Naive thymus-derived CD8-positive, alpha-beta T cell (primary cell): ENCODE measurements around the gene DTX2. TPM values are rescaled to one million over a fixed set of nuclear protein-coding genes. Genes with fewer than 3 reads are reported as not detected.
"Not testable (repeated sequence)": the region's sequence is repeated elsewhere in the genome, so short reads cannot be mapped to it uniquely, and the experiment has no call there.

Experiments used
- ATAC-seq, 2 donors: fragments of 150-1000 bp; cut with Tn5 transposase in 1 of 2; sonication (Bioruptor Pico), chemical (Tn5 transposase) in 1 of 2; 1 replicate in 1 of 2; 2 replicates in 1 of 2; pipeline ENCODE4 v1.10.0; 2021; ENCODE audit warnings: mild to moderate bottlenecking in 2 of 2, moderate library complexity in 2 of 2
- POLR2A ChIA-PET: fragments of 350-600 bp; sonication (Branson Sonifier 250); formaldehyde crosslinking; loops from one replicate; lab custom pipeline; 2021; ENCODE audit warnings: antibody characterized with exemption; lab: Charles Lee
- DNase-seq, 10 donors: peaks; one replicate each; pipeline versions ENCODE4 v3.0.0 to v3.0.0-alpha.2; 2020 to 2022
- H3K27ac Mint-ChIP-seq, 10 donors: one replicate each; pipeline ENCODE4 v1.8.0; 2020 to 2022; ENCODE audit warnings: mild to moderate bottlenecking in 10 of 10, mixed read lengths in 10 of 10, moderate library complexity in 4 of 10, inconsistent platforms in 1 of 10
- H3K27me3 Mint-ChIP-seq, 5 donors: one replicate each; pipeline ENCODE4 v1.8.0; 2021 to 2022; ENCODE audit warnings: mixed read lengths in 5 of 5
- H3K36me3 Mint-ChIP-seq, 3 donors: one replicate each; pipeline ENCODE4 v1.8.0; 2020 to 2022; ENCODE audit warnings: mixed read lengths in 3 of 3, mild to moderate bottlenecking in 2 of 3, inconsistent platforms in 1 of 3
- H3K4me1 Mint-ChIP-seq, 4 donors: one replicate each; pipeline ENCODE4 v1.8.0; 2021 to 2022; ENCODE audit warnings: mixed read lengths in 4 of 4
- H3K4me3 Mint-ChIP-seq, 10 donors: one replicate each; pipeline ENCODE4 v1.8.0; 2020 to 2022; ENCODE audit warnings: mild to moderate bottlenecking in 10 of 10, mixed read lengths in 10 of 10, moderate library complexity in 6 of 10, inconsistent platforms in 1 of 10
- H3K9me3 Mint-ChIP-seq, 9 donors: one replicate each; pipeline ENCODE4 v1.8.0; 2020 to 2022; ENCODE audit warnings: mixed read lengths in 9 of 9, mild to moderate bottlenecking in 3 of 9, inconsistent platforms in 1 of 9, moderate library complexity in 1 of 9
- polyA plus RNA-seq, 3 donors: library from polyadenylated mRNA; unstranded; fragments of 300-500 nt; fragmentation: Illumina TruSeq; gene quantifications; one replicate each; pipeline ENCODE4 v1.2.3, GENCODE V29; 2021
- total RNA-seq, 8 experiments: library from RNA in 2 of 8; stranded (reverse) in 2 of 8; gene quantifications; one replicate each; pipeline ENCODE4 v1.2.3 and lab custom pipeline; 2021 to 2026

Gene DTX2
- total and polyA plus RNA-seq, 5 experiments from 2014 or later: 6.6 to 43.7 (median 13.5) TPM

DNA sequence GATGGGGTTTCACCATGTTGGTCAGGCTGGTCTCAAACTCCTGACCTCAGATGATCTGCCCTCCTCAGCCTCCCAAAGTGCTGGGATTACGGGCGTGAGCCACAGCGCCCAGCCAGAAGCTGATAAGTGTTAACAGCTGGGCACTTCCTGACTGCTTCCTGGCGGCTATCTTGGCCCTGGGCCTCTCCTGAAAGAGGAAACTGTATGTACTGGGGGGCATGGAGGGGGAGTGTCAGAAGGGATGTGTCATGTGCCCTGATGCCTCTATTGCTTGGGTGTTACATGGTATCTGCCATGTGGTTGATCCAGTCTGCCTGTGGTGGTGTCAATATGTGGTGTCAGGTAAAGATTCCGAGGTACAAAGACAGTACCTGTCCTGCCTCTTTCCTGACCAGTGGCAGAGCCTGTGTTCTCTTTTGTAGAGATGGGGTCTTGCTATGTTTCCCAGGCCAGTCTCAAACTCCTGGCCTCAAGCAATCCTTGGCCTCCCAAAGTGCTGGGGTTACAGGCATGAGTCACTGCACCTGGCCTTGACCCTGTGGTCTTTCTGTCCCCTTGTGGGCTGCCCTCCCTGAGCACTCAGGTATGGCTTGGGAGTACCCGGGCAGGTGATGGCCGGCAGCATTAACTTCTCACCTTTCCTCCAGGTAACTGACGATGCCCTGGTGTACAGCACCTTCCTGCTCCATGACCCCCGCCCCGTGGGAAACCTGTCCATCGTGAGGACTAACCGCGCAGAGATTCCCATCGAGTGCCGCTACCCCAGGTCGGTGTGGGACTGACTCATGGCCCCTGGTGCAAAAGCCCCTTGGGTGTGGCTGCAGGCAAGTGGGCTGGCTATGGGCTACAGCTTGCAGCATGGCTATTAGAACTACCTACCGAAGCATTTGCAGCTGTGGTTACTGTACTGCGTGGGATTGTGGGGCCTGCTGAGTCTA, 32.4 kb upstream of the DTX2 start:
- H3K4me3 Mint-ChIP-seq: no peak overlapping the region
- H3K4me1 Mint-ChIP-seq: peaks cover 0 to 6% (median 2%) of the 10 kb centered on the region in 4 donors
- ATAC-seq (no peak), DNase-seq (peak in 1 of 10 donors; percentile 6)
- H3K9me3 Mint-ChIP-seq: no peaks in the 10 kb centered on the region
- peaks cover 0 to 3% (median 0%) of the 10 kb centered on the region in 5 donors for H3K27me3 Mint-ChIP-seq
- peaks cover 0 to 3% (median 2%) of the 10 kb centered on the region in 3 donors for H3K36me3 Mint-ChIP-seq
- peak overlapping the region in 1 of 10 donors; percentile 66 for H3K27ac Mint-ChIP-seq
- POLR2A ChIA-PET: no interaction called here

DNA sequence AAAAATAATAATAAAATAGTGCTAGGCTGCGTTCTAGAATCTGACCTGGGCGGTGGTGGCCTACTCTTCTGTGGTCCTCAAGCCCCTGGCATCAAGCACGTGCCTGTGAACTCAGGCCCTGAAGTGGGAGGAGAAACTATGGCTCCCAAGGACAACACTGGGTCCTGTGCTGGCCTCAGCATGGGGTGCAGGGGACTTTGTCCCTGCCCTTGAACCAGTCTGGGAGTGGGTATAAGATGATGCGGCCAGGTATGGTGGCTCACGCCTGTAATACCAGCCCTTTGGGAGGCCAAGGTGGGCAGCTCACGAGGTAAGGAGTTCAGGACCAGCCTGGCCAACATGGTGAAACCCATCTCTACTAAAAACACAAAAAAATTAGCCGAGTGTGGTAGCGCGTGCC, 31.3 kb upstream of the DTX2 start:
- H3K9me3 Mint-ChIP-seq: no peaks in the 10 kb centered on the region
- peaks cover 0 to 7% (median 3%) of the 10 kb centered on the region in 3 donors for H3K36me3 Mint-ChIP-seq
- no peak overlapping the region for H3K4me3 Mint-ChIP-seq
- ATAC-seq: no peak
- H3K27ac Mint-ChIP-seq: no peak overlapping the region
- H3K27me3 Mint-ChIP-seq: peaks cover 0 to 2% (median 0%) of the 10 kb centered on the region in 5 donors
- DNase-seq: no peak
- peaks cover 0 to under 1% (median 0%) of the 10 kb centered on the region in 4 donors for H3K4me1 Mint-ChIP-seq
- POLR2A ChIA-PET: no interaction called here

DNA sequence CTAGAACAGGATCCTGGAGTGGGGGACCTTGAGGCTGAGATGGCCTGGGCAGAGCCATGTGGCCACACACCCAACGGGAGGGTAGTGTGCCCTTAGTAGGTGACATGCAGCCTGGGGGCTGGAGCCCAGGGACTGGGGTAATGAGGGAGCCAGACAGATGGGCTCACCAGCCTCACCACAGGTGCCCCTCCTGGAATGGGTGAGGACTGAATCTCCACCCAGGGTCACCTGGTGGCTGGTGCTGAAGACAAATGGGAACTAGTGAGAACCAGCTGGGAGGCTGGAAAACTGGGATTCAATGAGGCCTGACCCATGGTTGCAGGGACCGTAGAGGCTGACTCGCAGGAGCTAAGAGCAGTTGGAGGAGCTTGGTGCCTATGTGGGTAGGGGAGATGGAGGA, 30.7 kb upstream of the DTX2 start:
- DNase-seq: no peak
- Mint-ChIP-seq H3K9me3 (no peaks in the 10 kb centered on the region), H3K4me3 (no peak overlapping the region), H3K27ac (peak overlapping the region in 1 of 10 donors; percentile 75), H3K36me3 (peaks cover 0 to 13% (median 3%) of the 10 kb centered on the region in 3 donors), H3K27me3 (peaks cover 0 to 2% (median 0%) of the 10 kb centered on the region in 5 donors), H3K4me1 (no peaks in the 10 kb centered on the region)
- ATAC-seq: no peak
- POLR2A ChIA-PET: no interaction called here

DNA sequence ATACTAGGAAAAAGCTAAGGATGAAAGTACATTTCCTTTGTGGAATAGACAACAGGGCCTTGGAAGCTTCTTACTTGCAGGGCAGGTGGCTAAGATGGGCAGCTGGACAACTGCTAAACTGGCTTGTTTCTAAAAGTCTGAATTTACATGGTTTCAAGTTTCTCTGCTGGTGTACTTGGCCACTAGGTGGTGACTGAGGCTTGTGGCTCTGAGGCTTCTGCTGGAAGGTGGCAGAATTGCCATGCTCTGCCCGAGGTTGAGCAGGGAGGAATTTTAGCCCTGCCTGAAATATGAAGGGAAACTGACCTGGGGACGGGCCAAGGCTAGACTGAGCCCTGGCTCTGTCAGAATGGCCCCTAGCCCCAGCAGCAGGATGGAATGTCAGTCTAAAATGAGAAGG, 23.6 kb upstream of the DTX2 start:
- H3K4me1 Mint-ChIP-seq, H3K27me3 Mint-ChIP-seq, H3K4me3 Mint-ChIP-seq, POLR2A ChIA-PET, H3K9me3 Mint-ChIP-seq, H3K27ac Mint-ChIP-seq: not testable (repeated sequence)
- peaks cover 0 to 16% (median 0%) of the 10 kb centered on the region in 3 donors for H3K36me3 Mint-ChIP-seq
- peak; percentile 81 to 82 for ATAC-seq
- DNase-seq: peak in 9 of 10 donors; percentile 37 to 70 (median 53)

GRCh38 chr7:76439120-76439888, 22.2 kb upstream of the DTX2 start:
- Mint-ChIP-seq H3K4me1 (peaks cover 3 to 12% (median 7%) of the 10 kb centered on the region in 4 donors), H3K36me3 (peaks cover 0 to 16% (median 0%) of the 10 kb centered on the region in 3 donors)
- H3K4me3 Mint-ChIP-seq, H3K27me3 Mint-ChIP-seq, H3K9me3 Mint-ChIP-seq, ATAC-seq, POLR2A ChIA-PET, DNase-seq, H3K27ac Mint-ChIP-seq: not testable (repeated sequence)

DNA sequence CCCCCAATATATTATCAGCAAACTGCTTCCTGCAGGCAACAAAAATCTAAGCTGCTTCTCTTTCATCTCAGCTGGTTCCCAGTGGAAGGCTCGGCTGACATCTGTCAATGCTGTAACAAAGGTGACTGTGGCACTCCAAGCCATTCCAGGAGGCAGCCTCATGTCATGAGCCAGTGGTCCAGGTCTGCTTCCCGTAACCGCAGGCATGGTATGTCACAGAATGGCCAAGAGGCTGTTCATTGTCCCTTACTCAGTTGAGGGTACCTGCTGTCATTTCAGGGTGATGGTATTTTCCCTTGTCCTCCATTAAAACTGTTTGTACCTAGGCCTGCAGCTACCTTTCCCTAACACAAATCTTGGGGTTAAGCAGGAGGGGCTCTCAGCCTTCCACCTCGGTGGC, 21.1 kb upstream of the DTX2 start:
- POLR2A ChIA-PET, ATAC-seq, H3K36me3 Mint-ChIP-seq, H3K9me3 Mint-ChIP-seq, H3K27me3 Mint-ChIP-seq, H3K27ac Mint-ChIP-seq, H3K4me3 Mint-ChIP-seq: not testable (repeated sequence)
- peaks cover 3 to 23% (median 12%) of the 10 kb centered on the region in 4 donors for H3K4me1 Mint-ChIP-seq
- DNase-seq: peak in 1 of 10 donors; percentile 24

DNA sequence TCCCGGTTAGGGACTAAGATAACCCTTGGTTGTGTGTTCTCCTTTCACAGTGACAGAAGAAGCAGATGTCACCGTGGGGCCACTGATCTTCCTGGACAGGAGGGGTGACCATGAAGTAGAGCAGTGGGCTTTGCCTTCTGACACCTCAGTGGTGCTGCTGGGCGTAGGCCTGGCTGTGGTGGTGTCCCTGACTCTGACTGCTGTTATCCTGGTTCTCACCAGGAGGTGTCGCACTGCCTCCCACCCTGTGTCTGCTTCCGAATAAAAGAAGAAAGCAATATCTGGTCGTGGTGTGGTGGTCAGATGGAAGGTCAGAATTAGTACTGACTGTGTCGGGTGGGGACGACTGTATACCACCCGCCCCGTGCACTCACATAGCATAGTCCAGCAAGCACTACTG, 19.7 kb upstream of the DTX2 start:
- peaks cover 3 to 25% (median 14%) of the 10 kb centered on the region in 4 donors for H3K4me1 Mint-ChIP-seq
- H3K9me3 Mint-ChIP-seq, DNase-seq, H3K36me3 Mint-ChIP-seq, H3K4me3 Mint-ChIP-seq, POLR2A ChIA-PET, H3K27ac Mint-ChIP-seq, H3K27me3 Mint-ChIP-seq: not testable (repeated sequence)
- ATAC-seq: peak in 1 of 2 donors; percentile 38

DNA sequence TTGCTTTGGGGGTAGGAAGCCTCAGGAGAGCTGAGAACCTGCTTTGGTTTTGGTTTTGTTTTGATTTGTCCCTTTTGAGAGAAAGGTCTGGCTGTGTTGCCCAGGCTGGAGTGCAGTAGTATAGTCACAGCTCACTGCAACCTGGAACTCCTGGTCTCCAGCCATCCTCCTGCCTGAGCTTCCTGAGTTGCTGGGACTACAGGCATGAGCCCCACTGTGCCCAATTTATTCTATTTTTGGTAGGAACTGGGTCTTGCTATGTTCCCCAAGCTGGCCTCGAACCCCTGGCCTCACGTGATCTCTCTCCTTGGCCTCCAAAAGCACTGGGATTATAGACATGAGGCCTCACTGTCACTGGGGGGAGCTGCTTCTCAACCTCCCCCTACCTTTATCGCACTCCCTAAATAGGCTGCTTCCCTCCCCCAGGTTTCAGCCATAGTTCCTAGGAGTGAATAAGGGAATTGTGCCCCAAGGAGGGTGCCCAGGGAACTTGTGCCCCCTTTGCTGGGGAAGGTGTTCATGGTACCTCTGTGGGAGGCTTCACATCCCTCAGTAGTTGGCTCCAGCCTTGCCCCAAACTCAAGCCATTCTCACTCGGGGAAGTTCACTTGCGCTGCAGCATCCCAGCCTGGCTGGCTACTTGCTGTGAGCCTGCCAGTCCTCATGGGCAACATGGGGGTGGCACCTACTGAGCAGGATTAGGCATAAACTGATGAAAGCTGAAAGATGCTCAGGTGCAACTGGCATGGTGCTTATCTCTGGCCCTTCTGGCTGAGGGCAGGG, 18.7 kb upstream of the DTX2 start:
- H3K9me3 Mint-ChIP-seq, ATAC-seq, H3K27ac Mint-ChIP-seq, POLR2A ChIA-PET, H3K36me3 Mint-ChIP-seq, H3K27me3 Mint-ChIP-seq: not testable (repeated sequence)
- Mint-ChIP-seq H3K4me1 (peaks cover 3 to 25% (median 14%) of the 10 kb centered on the region in 4 donors), H3K4me3 (peak overlapping the region in 1 of 10 donors; percentile 10)
- peak in 1 of 10 donors; percentile 21 for DNase-seq

GRCh38 chr7:76443846-76444245, 17.7 kb upstream of the DTX2 start:
- H3K27me3 Mint-ChIP-seq, POLR2A ChIA-PET, H3K36me3 Mint-ChIP-seq, H3K9me3 Mint-ChIP-seq: not testable (repeated sequence)
- Mint-ChIP-seq H3K27ac (peak overlapping the region in 5 of 10 donors; percentile 25 to 76 (median 57)), H3K4me1 (peaks cover 3 to 23% (median 14%) of the 10 kb centered on the region in 4 donors), H3K4me3 (peak overlapping the region in 8 of 10 donors; percentile 36 to 81 (median 65))
- ATAC-seq (peak; percentile 82 to 90), DNase-seq (peak in 8 of 10 donors; percentile 10 to 65 (median 58))

- H3K9me3 Mint-ChIP-seq, H3K27me3 Mint-ChIP-seq, POLR2A ChIA-PET, H3K36me3 Mint-ChIP-seq: not testable (repeated sequence)
- peak overlapping the region in 9 of 10 donors; percentile 56 to 90 (median 82) for H3K27ac Mint-ChIP-seq
- H3K4me3 Mint-ChIP-seq: peak overlapping the region in 9 of 10 donors; percentile 45 to 74 (median 54)
- peaks cover 3 to 23% (median 14%) of the 10 kb centered on the region in 4 donors for H3K4me1 Mint-ChIP-seq
- peak; percentile 72 to 79 for ATAC-seq
- peak in 5 of 10 donors; percentile 24 to 50 (median 35) for DNase-seq
These were observed 15.9 kb upstream of the DTX2 start for GRCh38 chr7:76445577-76446008.

GRCh38 chr7:76457017-76457416, 4.5 kb upstream of the DTX2 start:
- ATAC-seq, H3K36me3 Mint-ChIP-seq, H3K4me1 Mint-ChIP-seq, DNase-seq, H3K27ac Mint-ChIP-seq, POLR2A ChIA-PET, H3K27me3 Mint-ChIP-seq, H3K4me3 Mint-ChIP-seq, H3K9me3 Mint-ChIP-seq: not testable (repeated sequence)

DNA sequence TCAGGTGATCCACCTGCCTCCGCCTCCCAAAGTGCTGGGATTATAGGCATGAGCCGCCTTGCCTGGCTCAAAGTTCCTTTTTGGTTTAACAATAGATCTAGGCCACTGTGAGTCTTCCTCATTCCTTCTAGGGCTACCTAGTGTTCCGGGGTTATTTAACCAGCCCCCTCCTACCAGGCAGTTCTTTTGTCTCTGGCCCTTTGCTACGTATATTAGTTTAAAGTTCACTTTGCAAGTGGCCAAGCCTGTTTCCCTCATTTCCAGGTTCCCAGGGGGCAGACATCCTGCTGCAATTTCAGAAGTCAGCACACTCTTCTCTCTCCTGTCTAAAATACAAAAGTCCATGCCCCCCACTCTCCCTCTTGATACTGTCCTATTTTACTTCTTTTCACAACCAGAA, 3.0 kb upstream of the DTX2 start:
- ATAC-seq, H3K27ac Mint-ChIP-seq, H3K9me3 Mint-ChIP-seq, POLR2A ChIA-PET, H3K4me1 Mint-ChIP-seq, H3K27me3 Mint-ChIP-seq, H3K36me3 Mint-ChIP-seq, DNase-seq, H3K4me3 Mint-ChIP-seq: not testable (repeated sequence)
